ENCODE data around the gene RNF114.
"Not testable (repeated sequence)": the region's sequence is repeated elsewhere in the genome, so short reads cannot be mapped to it uniquely, and the experiment has no call there.

RNF114 gene

DNA sequence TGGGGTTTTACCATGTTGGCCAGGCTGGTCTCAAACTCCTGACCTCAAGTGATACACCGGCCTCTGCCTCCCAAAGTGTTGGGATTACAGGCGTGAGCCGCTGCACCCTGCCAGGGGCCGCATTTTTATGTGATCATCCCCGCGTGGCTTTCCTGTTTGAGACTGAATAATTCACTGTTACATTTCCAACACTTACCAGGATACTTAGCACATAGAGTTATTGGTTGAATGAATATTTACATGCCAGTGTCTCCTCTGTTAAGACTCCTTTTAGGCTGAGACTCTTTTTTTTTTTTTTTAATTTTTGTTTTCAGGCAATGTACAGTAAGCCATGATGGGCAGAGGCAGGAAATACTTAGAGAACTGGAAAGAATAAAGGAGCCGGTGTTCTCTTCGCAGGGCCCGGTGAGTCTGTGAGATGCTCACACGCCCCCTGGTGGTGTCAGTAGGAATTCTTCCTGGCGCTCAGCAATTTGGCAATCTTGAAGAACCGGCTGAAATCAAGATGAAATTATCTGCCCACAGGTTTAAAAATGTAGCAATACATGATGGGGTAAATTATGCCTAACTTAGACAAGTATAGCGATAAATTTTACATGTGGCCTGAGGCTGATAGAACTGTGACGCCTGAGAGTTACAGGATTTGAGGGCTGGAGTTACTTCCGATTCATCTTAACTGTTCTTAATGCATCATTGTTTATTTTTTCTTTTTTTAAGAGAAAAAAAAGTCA, 7.6 kb upstream of the RNF114 start:
- DNase-seq, result peak; percentile 83 to 88

DNA sequence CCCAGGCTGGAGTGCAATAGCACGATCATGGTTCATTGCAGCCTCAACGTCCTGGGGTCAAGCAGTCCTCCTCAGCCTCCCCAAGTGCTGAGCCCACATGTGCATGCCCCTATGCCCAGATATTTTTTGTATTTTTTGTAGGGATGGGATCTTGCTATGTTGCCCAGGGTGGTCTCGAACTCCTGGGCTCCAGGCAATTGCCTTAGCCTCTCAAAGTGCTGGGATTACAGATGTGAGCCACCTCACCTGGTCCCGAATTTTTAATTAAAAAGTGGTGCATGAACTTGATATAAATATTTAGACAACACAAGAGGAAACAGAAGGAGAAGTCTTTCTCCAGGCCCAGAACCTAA, 7.1 kb upstream of the RNF114 start:
- DNase-seq, result no peak

- DNase-seq, result peak in 1 of 2 donors; percentile 29
Measured at GRCh38 chr20:49935746-49936152, 448 bp upstream of the RNF114 start.

DNA sequence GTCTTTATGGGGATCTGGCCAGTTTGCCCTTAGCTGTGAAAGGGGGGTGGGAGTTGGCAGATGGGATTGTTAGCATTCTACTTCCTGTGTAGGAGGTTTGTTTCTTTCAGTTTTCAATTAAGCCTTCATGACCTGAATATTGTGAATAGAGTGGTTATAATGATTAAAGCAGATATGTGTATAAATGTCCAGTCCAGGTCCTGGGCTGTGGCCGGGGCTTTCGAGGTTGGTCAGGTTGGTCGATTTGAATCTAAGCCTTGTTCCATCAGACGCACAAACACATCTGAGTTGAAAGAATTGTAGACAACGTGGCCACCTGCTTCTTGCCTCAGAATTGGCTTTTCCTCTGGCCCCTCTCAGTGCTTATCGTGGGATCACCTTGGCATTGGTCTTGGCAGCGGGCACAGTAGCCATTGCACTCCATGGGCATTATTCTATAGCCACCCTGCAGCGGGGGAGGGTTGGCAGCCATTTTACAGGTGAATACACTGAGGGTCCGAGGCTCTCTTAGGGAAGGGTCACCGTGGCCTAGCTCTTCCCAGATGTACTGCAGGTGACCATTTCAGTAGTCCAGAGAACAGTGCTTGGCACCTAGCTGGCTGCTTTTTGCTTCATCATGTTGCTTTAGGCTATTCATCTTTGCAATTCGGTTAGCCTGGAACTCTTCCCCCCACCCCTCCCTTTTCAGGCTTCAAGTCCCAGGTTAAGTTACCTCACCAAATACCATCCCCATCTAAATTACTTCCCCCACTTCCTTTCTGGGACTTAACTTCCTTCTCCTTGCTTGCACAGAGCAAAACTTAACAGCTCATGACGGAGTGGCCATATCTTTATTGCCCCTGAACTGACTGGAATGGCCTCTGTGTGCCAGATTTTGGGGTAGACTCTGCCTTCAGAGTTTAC, 1.1 kb downstream of the RNF114 start:
- no peak for DNase-seq

DNA sequence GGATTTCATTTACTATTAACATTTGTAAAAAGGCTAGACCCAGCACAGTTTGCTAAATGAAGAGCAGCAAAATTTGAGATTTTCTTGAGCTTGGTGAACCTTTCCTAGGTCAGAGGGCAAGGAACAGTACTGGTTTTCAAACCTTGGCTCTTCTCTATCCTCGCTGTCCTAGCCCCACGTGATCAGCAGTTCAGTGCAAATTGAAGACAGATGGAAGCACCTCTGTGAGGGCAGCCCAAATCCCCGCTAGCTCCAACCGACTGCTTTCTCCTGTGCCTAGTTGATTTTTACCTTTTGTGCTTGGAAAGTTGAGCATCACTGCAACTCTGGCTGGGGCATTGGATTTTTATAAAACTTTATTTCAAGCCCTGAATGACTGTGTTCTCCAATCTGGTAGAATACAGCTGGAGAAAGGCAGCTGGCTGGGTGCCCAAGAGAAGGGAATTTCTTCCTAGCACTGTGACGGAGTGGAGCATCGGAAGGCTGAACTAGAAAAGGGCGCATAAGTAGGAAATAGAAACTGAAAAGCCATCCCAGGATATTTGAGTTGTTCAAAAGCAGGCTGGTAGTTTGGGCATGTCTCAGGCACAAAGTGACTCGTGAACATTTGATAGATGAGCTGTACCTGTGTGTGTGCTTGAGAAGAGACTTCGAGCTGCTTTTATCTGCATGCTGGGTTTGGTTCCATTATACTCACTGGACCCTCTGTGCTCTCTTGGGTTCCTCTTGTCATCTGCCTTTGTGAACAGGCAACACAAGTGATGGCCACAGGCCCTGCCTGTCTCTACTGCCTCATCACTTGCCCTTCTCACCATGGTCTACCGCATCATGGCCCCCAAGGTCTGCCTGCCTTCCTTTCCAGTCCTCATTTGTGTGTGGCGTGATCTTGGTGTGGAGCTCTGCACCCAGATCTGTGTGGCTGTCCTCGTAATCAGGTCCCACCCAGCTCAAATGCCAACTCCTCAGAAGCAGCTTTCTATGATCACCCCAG, 2.3 kb downstream of the RNF114 start:
- no peak for DNase-seq

DNA sequence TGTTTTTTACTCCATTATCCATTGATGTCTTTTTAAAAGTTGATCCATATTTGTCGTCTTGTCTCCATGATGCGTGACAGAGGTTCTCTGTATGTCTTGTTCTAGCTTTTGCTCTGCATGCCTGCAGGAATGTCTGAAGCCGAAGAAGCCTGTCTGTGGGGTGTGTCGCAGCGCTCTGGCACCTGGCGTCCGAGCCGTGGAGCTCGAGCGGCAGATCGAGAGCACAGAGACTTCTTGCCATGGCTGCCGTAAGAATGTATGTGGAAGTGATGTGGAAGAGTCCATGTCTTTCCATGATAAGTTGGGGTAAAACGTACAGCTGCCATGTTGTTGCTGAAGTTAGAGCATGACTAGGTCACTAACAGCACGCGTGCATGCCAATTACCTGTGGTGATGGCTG, 5.3 kb downstream of the RNF114 start:
- no peak for DNase-seq

DNA sequence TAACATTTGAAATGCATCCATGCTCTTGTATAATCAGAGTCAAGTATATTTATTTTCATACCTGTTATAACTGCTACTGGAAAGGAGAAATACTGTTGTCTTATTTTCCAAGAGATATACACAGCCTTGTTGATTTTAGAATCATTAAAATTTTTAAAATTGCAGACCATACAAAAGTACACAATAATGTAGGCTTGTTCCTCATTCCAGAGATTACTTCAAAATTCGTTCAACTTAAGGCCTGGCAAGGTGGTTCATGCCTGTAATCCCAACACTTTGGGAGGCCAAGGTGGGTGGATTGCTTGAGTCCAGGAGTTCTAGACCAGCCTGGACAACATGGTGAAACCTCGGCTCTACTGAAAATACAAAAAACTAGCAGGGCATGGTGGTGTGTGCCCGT, 6.1 kb downstream of the RNF114 start:
- no peak for DNase-seq

DNA sequence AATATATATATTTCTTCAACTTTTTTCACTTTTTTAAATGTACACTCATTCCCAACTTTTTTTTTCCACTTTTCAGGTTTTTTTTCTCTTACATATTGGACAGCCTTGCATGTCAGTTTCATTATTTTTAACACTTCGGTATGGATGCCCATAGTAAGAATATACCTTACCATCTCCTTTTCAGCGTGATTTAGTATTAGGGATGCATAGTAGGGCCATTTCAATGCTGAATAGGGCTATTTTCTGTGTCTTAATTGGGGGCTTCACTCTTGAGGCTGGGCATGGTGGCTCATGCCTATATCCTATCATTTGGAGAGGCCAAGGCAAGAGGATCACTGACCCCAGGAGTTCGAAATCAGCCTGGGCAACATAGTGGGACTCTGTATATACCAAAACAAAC, 6.7 kb downstream of the RNF114 start:
- DNase-seq, result no peak

DNA sequence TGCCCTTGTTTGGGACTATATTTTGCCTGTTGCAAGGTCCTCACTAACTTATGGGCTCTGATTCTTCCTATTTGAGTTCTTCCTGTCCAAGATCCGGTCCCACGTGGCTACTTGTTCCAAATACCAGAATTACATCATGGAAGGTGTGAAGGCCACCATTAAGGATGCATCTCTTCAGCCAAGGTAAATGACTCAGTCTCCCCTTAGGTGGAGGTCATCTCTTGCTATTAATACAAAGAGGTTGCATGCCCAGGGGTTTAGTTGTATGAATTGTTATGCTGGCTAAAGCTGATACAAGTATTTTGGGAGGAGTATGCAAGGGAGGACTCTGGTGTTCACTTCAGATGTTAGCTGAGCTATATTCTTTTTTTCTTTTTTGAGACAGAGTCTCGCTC, 9.1 kb downstream of the RNF114 start:
- DNase-seq, result no peak

- DNase-seq, result no peak
Measured at GRCh38 chr20:49945701-49946477, 9.7 kb downstream of the RNF114 start.

- DNase-seq, result no peak
Measured at GRCh38 chr20:49948178-49948577, 12.0 kb downstream of the RNF114 start.

GRCh38 chr20:49948809-49949507, 12.8 kb downstream of the RNF114 start:
- DNase-seq, result no peak

DNA sequence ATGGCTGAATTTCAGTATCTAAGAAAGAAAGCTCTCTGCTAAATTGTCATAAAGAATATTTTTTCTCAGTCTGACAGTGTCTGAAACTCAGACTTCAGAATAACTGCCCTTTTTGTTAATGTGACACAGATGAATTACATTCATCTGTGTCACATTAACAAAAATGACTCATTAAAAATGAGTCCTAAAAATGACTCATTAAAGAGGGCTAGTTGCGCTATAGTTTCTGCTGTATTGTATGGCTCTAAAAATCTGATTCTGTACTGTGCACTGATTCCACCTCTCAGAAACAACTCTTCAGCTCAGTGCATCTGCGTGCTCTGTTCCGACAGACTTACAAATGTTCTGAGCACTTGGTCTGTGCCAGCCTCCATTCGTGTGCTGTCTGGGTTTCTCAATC, 15.0 kb downstream of the RNF114 start:
- DNase-seq, result no peak

GRCh38 chr20:49955167-49955566, 19.0 kb downstream of the RNF114 start:
- no peak for DNase-seq

DNA sequence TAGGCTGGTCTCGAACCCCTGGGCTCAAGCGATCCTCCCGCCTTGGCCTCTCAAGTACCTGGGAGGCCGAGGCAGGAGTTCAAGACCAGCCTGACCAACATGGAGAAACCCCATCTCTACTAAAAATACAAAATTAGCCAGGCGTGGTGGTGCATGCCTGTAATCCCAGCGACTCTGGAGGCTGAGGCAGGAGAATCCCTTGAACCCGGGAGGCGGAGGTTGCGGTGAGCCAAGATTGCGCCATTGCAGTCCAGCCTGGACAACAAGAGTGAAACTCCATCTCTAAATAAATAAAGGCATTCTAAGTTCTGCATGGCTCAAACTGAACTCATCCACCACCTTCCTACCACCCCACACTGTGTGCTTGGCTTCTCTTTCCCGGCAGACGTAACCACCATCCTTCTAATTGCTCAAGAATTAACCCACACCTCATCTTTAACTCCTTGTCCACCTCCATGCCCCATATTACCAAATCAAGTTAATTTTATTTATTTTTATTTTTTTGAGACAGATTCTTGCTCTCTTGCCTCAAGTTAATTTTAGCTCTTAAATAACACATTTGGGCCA, 19.7 kb downstream of the RNF114 start:
- DNase-seq, result not testable (repeated sequence)

GRCh38 chr20:49956689-49957088, 20.5 kb downstream of the RNF114 start:
- DNase-seq, result no peak

DNA sequence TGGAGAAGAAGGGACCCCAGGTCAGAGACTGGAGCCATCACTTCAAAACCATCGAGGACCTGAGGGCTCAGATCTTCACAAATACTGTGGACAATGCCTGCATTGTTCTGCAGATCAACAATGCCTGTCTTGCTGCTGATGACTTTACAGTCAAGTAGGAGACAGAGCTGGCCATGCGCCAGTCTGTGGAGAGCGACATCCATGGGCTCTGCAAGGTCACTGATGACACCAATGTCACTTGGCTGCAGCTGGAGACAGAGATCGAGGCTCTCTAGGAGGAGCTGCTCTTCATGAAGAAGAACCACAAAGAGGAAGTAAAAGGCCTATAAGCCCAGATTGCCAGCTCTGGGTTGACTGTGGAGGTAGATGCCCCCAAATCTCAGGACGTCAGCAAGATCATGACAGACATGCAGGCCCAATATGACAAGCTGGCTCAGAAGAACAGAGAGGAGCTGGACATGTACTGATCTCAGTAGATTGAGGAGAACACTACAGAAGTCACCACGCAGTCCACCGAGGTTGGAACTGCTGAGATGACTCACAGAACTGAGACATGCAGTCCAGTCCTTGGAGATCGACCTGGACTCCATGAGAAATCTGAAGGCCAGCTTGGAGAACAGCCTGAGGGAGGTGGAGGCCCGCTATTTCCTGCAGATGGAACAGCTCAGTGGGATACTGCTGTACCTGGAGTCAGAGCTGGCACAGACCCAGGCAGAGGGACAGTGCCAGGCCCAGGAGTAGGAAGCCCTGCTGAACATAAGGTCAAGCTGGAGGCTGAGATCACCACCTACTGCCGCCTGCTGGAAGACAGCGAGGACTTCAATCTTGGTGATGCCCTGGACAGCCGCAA, 21.1 kb downstream of the RNF114 start:
- DNase-seq, result not testable (repeated sequence)

DNA sequence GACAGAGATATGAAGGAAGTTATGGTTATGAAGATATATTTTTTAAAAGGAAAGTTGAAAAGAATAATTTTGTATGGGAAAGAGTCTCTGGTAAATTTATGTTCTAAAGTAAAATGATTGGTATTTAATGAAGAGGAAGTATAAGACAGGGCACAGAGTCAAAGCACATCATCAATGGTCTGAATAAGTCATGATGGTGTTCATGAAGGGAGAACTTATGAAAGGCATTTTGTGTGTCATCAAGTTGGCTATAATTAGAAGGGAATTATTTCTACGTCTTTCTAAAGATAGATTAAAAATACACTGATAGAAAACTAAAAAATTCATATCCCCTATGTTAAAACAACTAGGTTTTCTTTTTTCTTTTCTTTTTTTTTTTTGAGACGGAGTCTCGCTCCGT, 25.2 kb downstream of the RNF114 start:
- no peak for DNase-seq

DNA sequence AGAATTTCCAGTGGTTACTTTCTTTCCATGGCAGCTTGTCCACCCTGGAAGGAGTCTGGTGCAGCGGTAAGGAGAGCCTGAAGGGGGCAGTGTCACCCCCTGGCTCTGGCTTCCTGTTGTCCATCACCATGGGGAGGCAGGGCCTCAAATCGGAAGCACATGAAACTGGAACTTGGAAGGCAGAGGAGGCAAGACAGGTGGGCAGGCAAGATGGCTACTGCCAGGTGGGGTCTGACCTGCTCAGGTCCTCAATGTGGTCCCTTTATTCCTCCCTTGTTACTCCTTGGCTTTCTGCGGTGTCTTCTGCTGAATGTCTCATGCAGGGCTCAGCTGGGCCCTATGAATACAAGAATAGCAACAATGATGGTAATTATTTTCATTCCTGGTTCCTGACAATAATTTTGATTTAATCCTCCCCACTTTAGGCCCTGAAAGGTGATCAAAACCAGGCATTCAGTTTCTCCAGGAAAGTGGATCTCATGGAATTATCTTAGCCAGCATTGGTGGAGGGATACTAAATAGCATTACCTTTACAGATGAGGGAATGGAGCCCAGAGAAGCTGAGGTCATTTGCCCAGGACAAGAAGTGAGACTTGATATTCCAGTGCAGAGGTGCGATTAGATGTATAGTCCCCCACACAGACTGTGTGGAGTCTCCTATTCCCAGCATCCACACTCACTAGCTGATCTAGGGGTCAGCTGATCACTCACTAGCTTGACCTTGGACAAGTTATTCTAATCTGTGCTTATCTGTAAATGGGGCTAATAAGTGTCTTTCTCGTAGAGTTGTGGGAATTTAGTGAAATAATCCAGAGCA, 29.0 kb downstream of the RNF114 start:
- DNase-seq, result peak in 1 of 2 donors; percentile 32
